Glomerular endothelial cell (primary cell): ENCODE results near the gene FAM50B. TPM values are rescaled to one million over a fixed set of nuclear protein-coding genes. Genes with fewer than 3 reads are reported as not detected.

Experiments used
- DNase-seq: peaks from one replicate; pipeline ENCODE4 v3.0.0-alpha.2; 2011; ENCODE audit warnings: low read depth, low spot score; ENCODE audit errors: extremely low read depth
- total RNA-seq: library from RNA; depleted of rRNA; stranded (reverse); fragments of >200 nt; gene quantifications from 2 replicates; pipeline ENCODE4 v1.2.3, GENCODE V29; 2015

FAM50B gene
- total RNA-seq, 1 donor from 2014 or later: 6.8 TPM

GRCh38 chr6:3870528-3870925 is 21.4 kb downstream of the FAM50B start:
- DNase-seq: no peak

- DNase-seq: no peak
Observed at GRCh38 chr6:3871515-3871914, 22.3 kb downstream of the FAM50B start.

DNA sequence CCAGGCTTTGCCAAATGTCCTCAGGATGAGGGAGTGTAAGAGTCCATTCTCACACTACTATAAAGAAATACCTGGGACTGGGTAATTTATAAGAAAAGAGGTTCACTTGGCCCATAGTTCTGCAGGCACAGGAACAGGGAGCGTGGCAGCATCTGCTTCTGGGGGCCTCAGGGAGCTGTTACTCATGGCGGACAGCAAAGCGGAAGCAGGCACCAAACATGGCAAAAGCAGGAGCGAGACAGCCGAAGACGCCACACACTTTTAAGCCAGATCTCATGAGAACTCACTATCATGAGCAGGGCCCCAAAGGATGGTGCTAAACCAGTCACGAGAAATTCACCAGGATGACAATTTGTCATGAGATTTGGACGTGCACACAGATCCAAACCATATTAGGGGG is 22.8 kb downstream of the FAM50B start:
- DNase-seq: no peak

GRCh38 chr6:3872370-3872854 is 23.2 kb downstream of the FAM50B start:
- DNase-seq: no peak

- DNase-seq: no peak
Observed at GRCh38 chr6:3873051-3873450, 23.9 kb downstream of the FAM50B start.

DNA sequence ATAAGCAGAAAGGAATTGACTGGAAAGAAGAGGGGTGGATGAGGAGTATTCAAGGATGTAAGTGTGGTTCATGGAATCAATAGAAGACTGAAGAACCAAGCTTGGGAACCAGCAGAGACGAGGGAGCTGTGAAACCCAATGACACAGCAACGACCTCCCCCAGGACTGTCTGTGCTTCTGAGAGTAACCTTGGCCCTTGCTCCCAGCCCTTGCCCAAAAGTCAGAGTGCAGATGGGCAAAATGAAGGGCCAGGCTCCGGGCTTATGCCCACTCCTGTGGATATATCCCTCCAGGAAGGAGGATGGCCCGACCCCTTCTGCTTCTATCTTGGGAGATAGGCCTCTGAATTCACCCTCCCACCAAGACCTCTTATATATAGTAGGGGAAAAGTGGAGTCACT is 24.9 kb downstream of the FAM50B start:
- DNase-seq: no peak

GRCh38 chr6:3875486-3875885 is 26.3 kb downstream of the FAM50B start:
- no peak for DNase-seq

DNA sequence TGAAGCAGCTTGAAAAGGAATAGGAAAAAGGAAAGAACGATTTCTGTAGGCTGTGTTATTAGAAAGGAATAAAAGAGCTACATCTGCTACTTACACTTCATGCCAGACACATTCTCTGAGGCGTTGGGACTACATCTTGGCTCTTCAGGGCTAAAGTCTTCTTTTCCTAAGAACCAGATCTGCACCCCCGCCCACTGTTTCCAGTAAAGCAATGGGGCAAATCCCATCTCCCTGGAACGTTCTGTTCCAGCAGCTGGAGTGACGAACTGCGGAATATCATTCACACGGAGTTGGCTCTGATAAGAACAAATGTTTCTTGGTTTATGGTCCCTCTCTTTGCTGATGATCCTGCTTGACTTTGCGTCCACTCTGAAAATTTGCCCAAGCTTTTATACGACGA is 26.9 kb downstream of the FAM50B start:
- DNase-seq: no peak

GRCh38 chr6:3876866-3877265 is 27.7 kb downstream of the FAM50B start:
- no peak for DNase-seq

- no peak for DNase-seq
Observed at GRCh38 chr6:3878048-3878666, 29.0 kb downstream of the FAM50B start.

DNA sequence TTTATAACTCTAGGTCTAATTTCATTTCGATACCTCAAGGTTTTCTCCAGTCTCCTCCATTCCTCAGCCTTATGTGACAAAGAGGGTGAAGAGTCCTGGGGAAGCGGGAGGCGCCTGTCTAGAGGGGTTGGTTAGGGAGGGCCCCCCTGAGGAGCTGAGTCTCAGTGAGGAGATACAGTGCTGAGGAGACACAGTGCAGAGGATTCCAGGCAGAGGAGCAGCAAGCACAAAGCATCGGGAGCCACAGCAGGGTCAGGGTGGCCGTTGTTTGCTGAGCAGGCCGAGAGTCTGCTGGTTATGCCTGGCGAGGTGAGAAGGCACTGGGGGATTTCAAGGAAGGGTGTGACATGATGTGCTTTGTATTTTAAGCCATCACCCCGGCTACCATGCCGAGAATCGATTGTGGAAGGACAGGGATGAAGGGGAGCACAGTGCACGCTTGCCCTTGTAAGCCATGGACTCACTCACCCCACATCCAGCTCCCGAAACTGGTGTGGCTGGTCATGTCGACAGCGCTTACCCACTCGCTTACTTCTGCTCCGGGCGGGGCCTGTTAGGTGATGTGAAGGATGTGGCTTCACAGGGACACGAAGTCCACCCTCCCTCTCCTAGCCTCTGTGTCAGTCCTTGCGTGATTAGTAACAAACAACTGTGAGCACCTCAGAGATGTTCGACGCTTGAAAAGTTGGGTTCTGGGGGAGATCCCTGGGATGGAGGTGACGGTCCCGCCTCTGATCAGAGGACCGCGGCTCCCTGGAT is 30.2 kb downstream of the FAM50B start:
- DNase-seq: no peak

GRCh38 chr6:3881711-3882421 is 32.7 kb downstream of the FAM50B start:
- no peak for DNase-seq

GRCh38 chr6:3882431-3882830 is 33.3 kb downstream of the FAM50B start:
- DNase-seq: no peak

GRCh38 chr6:3882866-3883265 is 33.7 kb downstream of the FAM50B start:
- no peak for DNase-seq

- DNase-seq: peak; percentile 88
Observed at GRCh38 chr6:3884007-3884745, 35.0 kb downstream of the FAM50B start.

GRCh38 chr6:3885262-3886036 is 36.3 kb downstream of the FAM50B start:
- no peak for DNase-seq

GRCh38 chr6:3887150-3887700 is 38.1 kb downstream of the FAM50B start:
- no peak for DNase-seq

GRCh38 chr6:3888153-3888957 is 39.2 kb downstream of the FAM50B start:
- no peak for DNase-seq

- DNase-seq: no peak
Observed at GRCh38 chr6:3890047-3890446, 40.9 kb downstream of the FAM50B start.
